GM19193 (cell line): ENCODE data around the gene KRT78.

Source experiments
- POLR2A ChIP-seq: IDR thresholded peaks from 4 replicates; pipeline ENCODE4 v1.6.1; 2011; ENCODE audit not compliant: insufficient read depth, insufficient read length; ENCODE audit errors: extremely low read depth

Gene KRT78

DNA sequence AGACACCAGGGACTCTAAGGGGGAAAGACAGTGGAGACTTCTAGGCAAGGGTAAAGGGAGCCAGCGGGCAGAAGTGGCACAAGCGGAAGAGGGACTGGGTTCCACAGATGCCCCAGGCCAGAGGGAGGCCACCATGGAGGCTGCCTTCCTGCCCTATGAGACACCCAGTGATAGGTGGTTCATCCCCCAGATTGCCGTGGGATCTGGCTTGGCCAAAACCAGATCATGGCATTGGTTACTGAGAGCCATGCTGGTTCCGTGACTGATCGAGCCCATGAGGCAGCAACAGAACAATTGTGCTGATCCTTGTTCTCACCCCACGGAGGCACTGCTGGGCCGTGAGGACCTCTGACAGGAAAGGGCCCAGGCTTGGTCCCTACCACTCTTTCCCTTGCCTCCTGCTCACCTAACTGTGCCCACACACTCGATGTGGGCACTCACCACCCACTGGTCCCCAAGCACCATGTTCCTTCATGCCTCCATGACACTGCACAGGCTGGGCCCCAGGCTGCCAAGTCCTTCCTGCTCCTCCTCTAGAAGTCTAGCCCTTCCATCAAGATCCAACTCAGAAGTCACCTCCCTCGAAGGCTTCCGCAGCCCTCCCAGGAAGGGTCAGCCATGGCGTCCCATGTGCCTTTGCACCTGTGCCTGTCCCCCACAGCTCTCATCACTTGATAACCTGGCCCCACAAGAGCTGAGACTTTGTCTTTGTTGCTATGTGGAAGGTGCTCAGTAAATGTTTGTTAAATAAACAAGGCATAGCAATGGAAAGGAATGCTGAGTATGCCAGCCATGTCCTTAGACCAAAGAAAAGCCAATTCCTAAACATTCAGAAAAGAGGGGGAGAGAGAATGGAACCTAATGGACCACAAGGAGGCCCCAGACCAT is 21.9 kb downstream of the KRT78 start:
- TF ChIP-seq POLR2A: no peak

DNA sequence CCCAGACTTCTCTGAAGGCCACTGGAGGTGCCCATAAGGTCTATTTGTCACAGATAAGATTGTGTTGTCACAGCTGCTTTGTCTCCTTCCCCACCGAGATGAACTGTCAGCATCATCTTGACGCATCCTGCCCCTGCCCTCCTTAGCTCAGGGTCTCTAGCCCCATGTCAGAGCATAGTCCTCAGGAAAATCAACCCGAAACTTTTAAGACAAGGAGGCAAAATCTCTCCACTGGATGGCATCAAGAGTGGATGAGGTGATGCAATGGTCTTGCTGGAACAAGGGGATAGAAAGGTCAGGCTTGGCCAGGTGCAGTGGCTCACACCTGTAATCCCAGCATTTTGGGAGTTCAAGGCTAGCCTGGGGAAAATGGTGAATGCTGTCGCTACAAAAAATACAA is 22.8 kb downstream of the KRT78 start:
- TF ChIP-seq POLR2A: no peak

DNA sequence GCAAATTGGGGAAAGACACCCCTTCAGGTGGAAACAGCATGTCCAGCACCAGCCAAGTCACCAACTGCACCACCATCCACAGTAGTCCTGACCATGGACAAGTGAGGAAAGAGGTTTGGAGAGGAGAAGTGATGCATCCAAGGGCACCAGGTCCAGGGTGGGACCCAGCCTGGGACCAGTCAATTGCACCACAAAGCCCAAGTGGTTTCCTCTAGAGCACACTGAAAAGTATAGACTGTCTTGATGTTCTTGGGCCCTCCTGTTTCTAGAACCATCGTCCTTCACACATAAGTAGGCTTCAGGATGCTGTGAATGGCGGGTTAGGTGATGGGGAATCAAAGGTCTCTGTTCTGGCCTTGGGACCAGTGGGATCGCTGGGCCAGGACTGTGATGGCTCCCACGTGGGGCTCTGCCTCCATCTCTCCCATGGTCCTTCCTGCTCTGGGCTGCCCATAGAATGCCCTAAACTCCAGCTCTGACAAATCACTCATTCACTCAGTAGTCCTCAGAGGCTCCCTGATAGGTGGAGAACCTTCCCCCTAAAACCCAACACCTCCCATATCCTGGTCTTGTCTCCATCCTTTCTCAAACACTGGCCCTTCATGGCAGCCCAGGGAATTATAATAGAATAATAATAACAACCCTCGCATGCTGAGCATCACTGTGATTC is 23.9 kb downstream of the KRT78 start:
- TF ChIP-seq POLR2A: no peak

DNA sequence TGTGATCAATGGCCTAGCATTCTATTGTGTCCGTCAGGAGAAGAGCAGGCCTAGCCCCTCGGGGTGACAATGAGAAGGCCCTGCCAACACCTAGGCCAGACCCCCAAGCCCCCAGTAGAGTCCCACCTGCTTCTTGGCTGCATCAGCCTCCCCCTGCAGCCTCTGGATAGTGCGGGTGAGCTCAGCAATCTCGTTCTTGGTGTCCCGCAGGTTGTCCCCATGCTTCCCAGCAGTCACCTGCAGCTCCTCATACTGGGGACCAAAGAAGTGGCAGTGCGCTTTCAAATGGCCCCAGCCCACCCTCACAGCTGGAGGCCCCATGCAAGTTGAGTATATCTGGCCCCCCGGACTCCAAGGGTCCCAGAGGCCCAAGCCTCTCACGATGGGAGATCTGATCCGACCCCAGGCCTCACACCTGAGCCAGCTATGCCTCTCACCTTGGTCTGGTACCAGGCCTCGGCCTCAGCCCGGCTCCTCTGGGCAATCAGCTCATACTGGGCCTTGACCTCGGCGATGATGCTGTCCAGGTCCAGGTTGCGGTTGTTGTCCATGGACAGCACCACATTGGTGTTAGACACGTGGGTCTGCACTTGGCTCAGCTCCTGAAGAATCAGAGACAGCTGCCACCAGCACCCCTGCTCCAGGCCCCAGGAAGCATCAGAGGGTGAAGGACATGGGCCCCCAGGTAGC is 24.9 kb downstream of the KRT78 start:
- TF ChIP-seq POLR2A: no peak

DNA sequence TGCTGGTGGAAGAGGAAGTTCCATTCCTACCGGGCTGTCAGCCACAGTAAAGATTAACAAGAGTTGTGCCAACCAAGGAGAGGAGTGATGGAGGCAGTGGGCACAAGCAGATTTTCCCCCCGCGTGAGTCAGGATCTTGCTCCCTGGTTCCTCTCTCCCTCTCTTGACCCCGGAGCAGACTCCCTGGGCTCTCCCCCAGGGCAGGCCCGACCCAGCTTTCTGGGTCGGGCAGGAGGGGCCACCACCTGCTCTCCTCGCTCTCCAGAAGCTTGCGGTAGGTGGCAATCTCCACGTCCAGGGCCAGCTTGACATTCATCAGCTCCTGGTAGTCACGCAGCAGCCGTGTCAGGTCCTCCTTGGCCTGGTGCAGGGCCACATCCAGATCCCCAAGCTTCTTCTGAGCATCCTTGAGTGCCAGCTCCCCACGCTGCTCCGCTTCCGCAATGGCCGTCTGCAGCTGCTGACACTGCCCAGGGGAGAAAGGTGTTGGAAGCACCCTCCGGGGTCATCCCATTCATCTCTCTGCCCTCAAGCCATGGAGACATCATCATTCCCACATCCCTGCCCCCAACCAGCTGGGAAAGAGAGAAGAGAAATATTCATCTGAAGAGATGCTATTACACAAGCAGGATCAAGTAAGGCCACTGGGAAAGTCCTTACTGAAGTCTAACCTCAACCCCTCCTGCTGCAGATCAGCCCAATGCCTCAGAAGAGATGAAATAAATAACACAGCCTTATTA is 25.9 kb downstream of the KRT78 start:
- no peak for TF ChIP-seq POLR2A

DNA sequence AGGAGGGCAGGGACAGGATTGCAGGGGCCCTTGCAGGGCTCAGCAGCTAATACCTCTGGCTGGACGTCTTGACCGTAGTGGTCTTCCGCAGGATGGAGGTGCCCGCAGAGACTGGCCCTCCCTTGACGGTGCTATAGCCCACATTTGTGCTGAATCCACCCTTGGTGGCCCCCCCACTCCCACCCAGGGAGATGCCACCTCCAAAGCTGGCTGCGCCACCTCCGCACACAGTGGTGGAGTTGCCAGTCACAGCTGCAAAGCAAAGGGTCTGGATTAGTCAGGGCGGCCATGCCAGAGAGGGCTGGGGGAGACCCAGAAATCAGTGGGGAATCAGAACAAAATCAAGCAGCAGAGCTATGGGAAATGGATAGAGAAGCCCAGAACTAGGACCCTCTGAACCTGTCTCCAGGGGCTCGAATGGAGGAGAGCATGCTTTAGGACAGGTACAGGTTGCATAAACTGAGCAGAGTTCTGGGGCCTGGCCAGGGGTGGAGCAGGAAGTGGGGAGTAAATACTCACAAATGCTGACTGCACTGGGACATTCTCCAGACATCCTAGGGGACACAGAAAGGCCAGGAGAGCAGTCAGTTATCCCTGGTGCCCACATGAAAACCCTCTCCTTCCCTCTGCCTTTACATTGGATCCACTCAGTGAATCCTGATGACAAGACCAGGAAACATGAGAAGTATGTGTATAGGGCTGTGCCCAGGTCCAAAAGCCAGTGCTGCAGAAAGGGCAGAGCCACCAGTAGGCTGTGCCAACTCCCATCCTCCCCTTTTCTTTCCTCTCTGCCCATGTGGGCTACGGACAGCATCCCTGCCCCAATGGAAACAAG is 26.8 kb downstream of the KRT78 start:
- TF ChIP-seq POLR2A: no peak

DNA sequence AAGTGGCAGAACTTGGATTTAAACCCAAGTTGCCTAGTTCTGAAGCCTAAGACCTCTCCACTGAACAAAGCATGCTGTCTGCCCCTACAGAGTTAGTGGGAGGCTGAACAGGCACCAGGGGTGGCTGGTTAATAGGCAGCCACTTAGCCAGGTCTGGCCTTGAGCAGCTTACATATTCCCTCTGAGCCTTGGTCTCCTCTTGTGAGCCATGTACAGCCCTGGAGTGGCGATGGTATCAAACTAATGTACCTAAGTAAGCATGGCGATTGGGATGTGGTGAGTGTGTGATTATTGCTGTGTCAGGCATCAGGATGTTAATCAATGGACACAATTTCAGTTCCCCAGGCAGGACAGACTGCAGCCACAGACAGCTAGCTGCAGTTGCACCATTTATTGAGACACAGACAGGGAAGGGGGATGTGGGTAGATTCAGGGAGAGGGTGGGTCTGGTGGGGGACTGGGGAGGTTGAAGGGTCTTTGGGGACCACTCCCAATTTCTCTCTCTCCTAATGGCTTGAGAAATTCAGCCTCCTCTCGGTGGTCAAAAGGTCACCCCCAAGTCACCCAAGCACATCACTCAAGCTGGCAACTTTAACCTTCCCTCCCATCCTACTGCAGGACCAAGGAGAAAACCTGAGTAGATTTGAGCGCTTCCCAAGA is 27.6 kb downstream of the KRT78 start:
- no peak for TF ChIP-seq POLR2A

DNA sequence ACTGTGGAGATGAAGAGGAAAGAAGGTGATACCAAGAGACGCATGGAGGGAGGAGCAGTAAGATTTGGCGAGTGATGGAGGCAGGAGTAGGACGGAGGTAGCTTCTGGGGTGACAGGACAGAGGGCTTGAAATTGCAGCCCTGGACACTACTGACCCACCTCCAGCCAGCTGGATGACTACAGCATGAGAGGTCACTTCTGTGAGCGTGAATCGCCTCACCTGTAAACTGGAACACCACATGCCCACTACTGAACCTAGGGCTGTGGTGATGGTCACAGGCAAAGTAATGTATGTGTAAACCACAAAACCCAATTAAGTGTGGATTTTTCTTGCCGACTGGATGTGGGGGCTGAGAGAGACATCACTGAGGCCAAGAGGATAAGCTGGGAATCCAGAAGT is 28.3 kb downstream of the KRT78 start:
- TF ChIP-seq POLR2A: no peak

DNA sequence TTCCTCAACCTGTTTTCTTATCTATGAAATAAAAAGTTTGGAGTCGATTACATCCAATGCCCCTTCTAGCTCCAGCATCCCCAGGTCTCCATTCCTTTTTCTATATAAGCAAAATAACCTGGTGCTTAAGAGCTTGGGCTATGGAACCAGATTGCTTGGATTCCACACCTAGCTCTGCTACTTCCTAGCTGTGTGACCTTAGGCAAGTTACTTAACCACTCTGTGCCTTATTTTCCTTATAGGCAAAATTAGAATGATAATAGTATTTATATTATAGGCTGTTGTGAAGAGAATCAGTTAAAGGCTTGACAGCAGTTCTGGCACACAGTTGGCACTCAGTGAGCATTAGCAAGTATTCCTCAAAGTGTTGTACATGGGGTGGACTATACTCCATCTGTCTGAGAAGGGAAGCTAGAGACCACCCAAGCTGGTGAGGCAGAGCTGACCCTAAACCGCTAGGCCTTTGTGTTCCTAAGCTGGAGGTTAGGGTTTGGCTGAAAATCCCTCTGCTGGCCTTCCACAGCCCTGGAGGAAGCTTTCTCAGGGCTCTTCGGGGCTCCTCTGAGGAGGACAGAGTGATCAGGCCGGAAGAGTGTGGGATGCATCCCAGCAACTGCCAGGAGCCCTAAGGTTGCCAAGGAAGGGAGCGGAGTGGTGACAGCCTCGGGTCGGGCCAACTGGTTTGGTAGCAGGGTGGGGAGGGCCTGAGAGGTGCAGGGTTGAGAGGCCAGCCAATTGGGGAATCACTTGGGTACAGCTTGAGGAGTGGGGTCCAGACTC is 28.9 kb downstream of the KRT78 start:
- no peak for TF ChIP-seq POLR2A

DNA sequence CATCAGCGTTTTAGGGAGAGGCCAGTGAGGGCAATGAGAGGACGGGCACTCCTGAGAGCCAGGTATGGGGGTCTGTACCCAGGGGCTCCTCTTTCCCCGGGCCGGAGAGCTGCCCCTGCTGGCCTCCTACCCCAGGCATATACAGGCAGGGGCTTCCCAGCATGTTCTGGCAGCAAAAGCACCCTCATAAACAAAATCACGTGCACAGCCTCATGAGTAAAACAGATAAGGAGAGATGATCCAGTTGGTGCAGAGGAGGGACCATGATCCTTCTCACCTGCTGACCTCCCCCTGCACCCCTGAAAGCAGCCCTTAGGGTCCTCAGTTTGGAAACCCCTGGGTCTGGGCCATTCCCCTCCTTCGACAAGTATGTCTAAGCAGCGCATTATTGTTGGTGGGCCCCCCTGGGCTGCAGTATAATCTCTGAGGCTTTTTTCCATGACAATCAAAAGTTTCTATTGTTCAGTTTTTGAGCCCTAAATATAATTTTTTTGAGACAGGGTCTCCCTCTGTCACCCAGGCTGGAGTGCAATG is 29.8 kb downstream of the KRT78 start:
- no peak for TF ChIP-seq POLR2A

DNA sequence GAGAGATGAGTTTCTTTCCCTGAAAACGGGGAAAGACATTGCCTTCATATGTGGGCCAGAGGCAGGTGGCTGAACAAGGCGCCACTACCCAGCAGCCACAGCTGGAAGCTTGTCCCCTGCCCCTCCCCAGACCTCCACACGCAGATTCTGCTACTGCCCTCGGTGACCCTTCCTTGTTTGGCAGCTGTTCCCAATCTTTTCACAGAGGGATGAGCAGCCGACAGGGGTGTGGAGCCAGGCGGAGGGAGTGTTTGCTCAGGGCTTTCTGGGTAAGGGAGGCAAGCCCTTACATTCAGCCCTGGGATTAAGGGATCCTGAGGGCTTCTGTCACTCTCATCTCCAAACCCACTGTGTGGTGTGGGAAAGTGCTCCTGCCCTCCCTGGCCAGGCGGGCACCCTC is 30.4 kb downstream of the KRT78 start:
- no peak for TF ChIP-seq POLR2A

DNA sequence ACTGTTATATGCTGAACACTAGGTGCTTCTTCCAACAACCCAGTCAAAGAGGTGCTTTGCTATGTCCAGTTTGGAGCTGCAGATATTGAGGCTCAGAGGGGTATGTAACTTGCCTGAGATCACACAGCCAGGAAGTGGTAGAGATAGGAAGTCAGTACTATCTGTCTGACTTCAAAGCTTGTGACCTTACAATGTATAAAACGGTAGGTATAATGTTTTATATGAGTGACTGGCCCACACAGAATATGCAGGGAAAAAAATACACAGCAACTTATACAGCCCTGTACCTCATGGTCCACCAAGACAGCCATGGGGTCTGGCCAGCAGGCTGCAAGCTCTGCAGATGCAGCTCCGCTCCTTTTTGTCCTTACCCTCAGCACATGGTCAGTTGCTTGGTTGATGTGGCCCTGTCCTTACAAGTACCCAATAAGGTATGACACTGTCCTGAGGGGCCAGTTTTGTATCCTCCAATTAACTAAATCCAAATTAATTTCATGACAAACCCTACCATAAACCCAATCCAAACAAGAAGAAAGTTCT is 31.0 kb downstream of the KRT78 start:
- no peak for TF ChIP-seq POLR2A
